ENCODE data around the gene THOC2.
"Not testable (repeated sequence)": the region's sequence is repeated elsewhere in the genome, so short reads cannot be mapped to it uniquely, and the experiment has no call there.

Gene THOC2

GRCh38 chrX:123711201-123711600 lies 21.7 kb downstream of the THOC2 start:
- not testable (repeated sequence) for H3K4me1 ChIP-seq (ENCODE audit: control insufficient read depth, insufficient read depth, low read length, poor library complexity, severe bottlenecking); H3K27ac ChIP-seq (ENCODE audit: low read depth, low read length, severe bottlenecking); H3K4me3 ChIP-seq (ENCODE audit: extremely low read depth, insufficient read depth, low read length, poor library complexity, severe bottlenecking); H3K36me3 ChIP-seq (ENCODE audit: control insufficient read depth, insufficient read depth, low read length); H3K9me3 ChIP-seq (ENCODE audit: control insufficient read depth, low read length)
- WGBS, 2 experiments (ENCODE audit: insufficient coverage in 2 of 2) = 100% methylated on average over 1 of the region's 5 CpGs; no CpG with 5 or more reads in 1 of the 2 experiments

GRCh38 chrX:123704781-123705180 lies 28.1 kb downstream of the THOC2 start:
- no peak overlapping the region for H3K4me3 ChIP-seq (ENCODE audit: extremely low read depth, insufficient read depth, low read length, poor library complexity, severe bottlenecking)
- H3K36me3 ChIP-seq (ENCODE audit: control insufficient read depth, insufficient read depth, low read length) = peaks cover 1% of the 10 kb centered on the region
- WGBS, 2 experiments (ENCODE audit: insufficient coverage in 2 of 2) = no CpG with 5 or more reads among the region's 2 CpGs
- H3K9me3 ChIP-seq (ENCODE audit: control insufficient read depth, low read length) = no peaks in the 10 kb centered on the region
- no peaks in the 10 kb centered on the region for H3K4me1 ChIP-seq (ENCODE audit: control insufficient read depth, insufficient read depth, low read length, poor library complexity, severe bottlenecking)
- no peak overlapping the region for H3K27ac ChIP-seq (ENCODE audit: low read depth, low read length, severe bottlenecking)

GRCh38 chrX:123698979-123699520 lies 33.8 kb downstream of the THOC2 start:
- Histone ChIP-seq H3K27ac (ENCODE audit: low read depth, low read length, severe bottlenecking) (no peak overlapping the region), H3K36me3 (ENCODE audit: control insufficient read depth, insufficient read depth, low read length) (peaks cover 2% of the 10 kb centered on the region), H3K4me1 (ENCODE audit: control insufficient read depth, insufficient read depth, low read length, poor library complexity, severe bottlenecking) (no peaks in the 10 kb centered on the region), H3K9me3 (ENCODE audit: control insufficient read depth, low read length) (no peaks in the 10 kb centered on the region), H3K4me3 (ENCODE audit: extremely low read depth, insufficient read depth, low read length, poor library complexity, severe bottlenecking) (no peak overlapping the region)

- H3K4me3 ChIP-seq (ENCODE audit: extremely low read depth, insufficient read depth, low read length, poor library complexity, severe bottlenecking) = no peak overlapping the region
- no peaks in the 10 kb centered on the region for H3K9me3 ChIP-seq (ENCODE audit: control insufficient read depth, low read length)
- no peak overlapping the region for H3K27ac ChIP-seq (ENCODE audit: low read depth, low read length, severe bottlenecking)
- H3K4me1 ChIP-seq (ENCODE audit: control insufficient read depth, insufficient read depth, low read length, poor library complexity, severe bottlenecking) = no peaks in the 10 kb centered on the region
- peaks cover 2% of the 10 kb centered on the region for H3K36me3 ChIP-seq (ENCODE audit: control insufficient read depth, insufficient read depth, low read length)
- WGBS, 2 experiments (ENCODE audit: insufficient coverage in 2 of 2) = no CpG with 5 or more reads among the region's 2 CpGs
Observed at GRCh38 chrX:123696334-123696733, 36.5 kb downstream of the THOC2 start.

- Histone ChIP-seq H3K27ac (ENCODE audit: low read depth, low read length, severe bottlenecking) (no peak overlapping the region), H3K4me1 (ENCODE audit: control insufficient read depth, insufficient read depth, low read length, poor library complexity, severe bottlenecking) (no peaks in the 10 kb centered on the region), H3K36me3 (ENCODE audit: control insufficient read depth, insufficient read depth, low read length) (peaks cover 2% of the 10 kb centered on the region)
Observed at GRCh38 chrX:123695242-123695641, 37.6 kb downstream of the THOC2 start.

GRCh38 chrX:123691776-123692175 lies 41.1 kb downstream of the THOC2 start:
- no peaks in the 10 kb centered on the region for H3K9me3 ChIP-seq (ENCODE audit: control insufficient read depth, low read length)
- peaks cover 2% of the 10 kb centered on the region for H3K36me3 ChIP-seq (ENCODE audit: control insufficient read depth, insufficient read depth, low read length)
- no peak overlapping the region for H3K4me3 ChIP-seq (ENCODE audit: extremely low read depth, insufficient read depth, low read length, poor library complexity, severe bottlenecking)
- WGBS, 2 experiments (ENCODE audit: insufficient coverage in 2 of 2) = no CpG with 5 or more reads among the region's 5 CpGs
- H3K4me1 ChIP-seq (ENCODE audit: control insufficient read depth, insufficient read depth, low read length, poor library complexity, severe bottlenecking) = no peaks in the 10 kb centered on the region
- no peak overlapping the region for H3K27ac ChIP-seq (ENCODE audit: low read depth, low read length, severe bottlenecking)

More at GRCh38 chrX:123695242-123695641, 37.6 kb downstream of the THOC2 start:
- no peaks in the 10 kb centered on the region for H3K9me3 ChIP-seq (ENCODE audit: control insufficient read depth, low read length)
- H3K4me3 ChIP-seq (ENCODE audit: extremely low read depth, insufficient read depth, low read length, poor library complexity, severe bottlenecking) = no peak overlapping the region

GRCh38 chrX:123688524-123688923 lies 44.3 kb downstream of the THOC2 start:
- Histone ChIP-seq H3K36me3 (ENCODE audit: control insufficient read depth, insufficient read depth, low read length) (peaks cover 18% of the 10 kb centered on the region), H3K9me3 (ENCODE audit: control insufficient read depth, low read length) (no peaks in the 10 kb centered on the region), H3K27ac (ENCODE audit: low read depth, low read length, severe bottlenecking) (no peak overlapping the region), H3K4me1 (ENCODE audit: control insufficient read depth, insufficient read depth, low read length, poor library complexity, severe bottlenecking) (no peaks in the 10 kb centered on the region), H3K4me3 (ENCODE audit: extremely low read depth, insufficient read depth, low read length, poor library complexity, severe bottlenecking) (no peak overlapping the region)
- WGBS, 2 experiments (ENCODE audit: insufficient coverage in 2 of 2) = no CpG with 5 or more reads among the region's 1 CpG

- no CpG with 5 or more reads among the region's 1 CpG for WGBS, 2 experiments (ENCODE audit: insufficient coverage in 2 of 2)
- Histone ChIP-seq H3K4me3 (ENCODE audit: extremely low read depth, insufficient read depth, low read length, poor library complexity, severe bottlenecking) (no peak overlapping the region), H3K4me1 (ENCODE audit: control insufficient read depth, insufficient read depth, low read length, poor library complexity, severe bottlenecking) (no peaks in the 10 kb centered on the region), H3K27ac (ENCODE audit: low read depth, low read length, severe bottlenecking) (no peak overlapping the region), H3K36me3 (ENCODE audit: control insufficient read depth, insufficient read depth, low read length) (peaks cover 27% of the 10 kb centered on the region), H3K9me3 (ENCODE audit: control insufficient read depth, low read length) (no peaks in the 10 kb centered on the region)
Observed at GRCh38 chrX:123685232-123685631, 47.6 kb downstream of the THOC2 start.

- Histone ChIP-seq H3K27ac (ENCODE audit: low read depth, low read length, severe bottlenecking) (no peak overlapping the region), H3K4me1 (ENCODE audit: control insufficient read depth, insufficient read depth, low read length, poor library complexity, severe bottlenecking) (no peaks in the 10 kb centered on the region), H3K4me3 (ENCODE audit: extremely low read depth, insufficient read depth, low read length, poor library complexity, severe bottlenecking) (no peak overlapping the region), H3K9me3 (ENCODE audit: control insufficient read depth, low read length) (no peaks in the 10 kb centered on the region), H3K36me3 (ENCODE audit: control insufficient read depth, insufficient read depth, low read length) (peaks cover 40% of the 10 kb centered on the region)
Observed at GRCh38 chrX:123682186-123682585, 50.7 kb downstream of the THOC2 start.

- 94 to 100% methylated on average over 1 to 7 of the region's 15 CpGs for whole genome bisulfite sequencing, 2 experiments (ENCODE audit: insufficient coverage in 2 of 2)
- H3K27ac ChIP-seq (ENCODE audit: low read depth, low read length, severe bottlenecking); H3K9me3 ChIP-seq (ENCODE audit: control insufficient read depth, low read length); H3K4me1 ChIP-seq (ENCODE audit: control insufficient read depth, insufficient read depth, low read length, poor library complexity, severe bottlenecking); H3K4me3 ChIP-seq (ENCODE audit: extremely low read depth, insufficient read depth, low read length, poor library complexity, severe bottlenecking): not testable (repeated sequence)
- H3K36me3 ChIP-seq (ENCODE audit: control insufficient read depth, insufficient read depth, low read length) = peaks cover 38% of the 10 kb centered on the region
Observed at GRCh38 chrX:123679733-123680460, 53.0 kb downstream of the THOC2 start.

GRCh38 chrX:123675154-123675553 lies 57.7 kb downstream of the THOC2 start:
- no peaks in the 10 kb centered on the region for H3K4me1 ChIP-seq (ENCODE audit: control insufficient read depth, insufficient read depth, low read length, poor library complexity, severe bottlenecking)
- no peak overlapping the region for H3K4me3 ChIP-seq (ENCODE audit: extremely low read depth, insufficient read depth, low read length, poor library complexity, severe bottlenecking)
- H3K27ac ChIP-seq (ENCODE audit: low read depth, low read length, severe bottlenecking) = no peak overlapping the region
- no peaks in the 10 kb centered on the region for H3K9me3 ChIP-seq (ENCODE audit: control insufficient read depth, low read length)
- 100% methylated on average over 1 to 2 of the region's 2 CpGs for WGBS, 2 experiments (ENCODE audit: insufficient coverage in 2 of 2)
- peaks cover 24% of the 10 kb centered on the region for H3K36me3 ChIP-seq (ENCODE audit: control insufficient read depth, insufficient read depth, low read length)
